IPS-20b (cell line): ENCODE results near the gene HECTD2.

ENCODE experiments used
- H3K27ac ChIP-seq: one replicate; pipeline ENCODE4 v1.5.1; 2013; ENCODE audit warnings: low read length
- H3K27me3 ChIP-seq: 2 replicates; pipeline ENCODE4 v1.6.1; 2013; ENCODE audit warnings: mild to moderate bottlenecking, low read length, inconsistent platforms; ENCODE audit not compliant: insufficient read depth
- H3K36me3 ChIP-seq: 2 replicates; pipeline ENCODE4 v1.6.1; 2013; ENCODE audit warnings: low read depth, mild to moderate bottlenecking, inconsistent platforms, low read length, moderate library complexity; ENCODE audit not compliant: insufficient read depth
- H3K4me1 ChIP-seq: 2 replicates; pipeline ENCODE4 v1.6.1; 2013; ENCODE audit warnings: mild to moderate bottlenecking, control low read depth, inconsistent platforms, low read length, moderate library complexity; ENCODE audit not compliant: insufficient read depth
- H3K4me3 ChIP-seq: 2 replicates; pipeline ENCODE4 v1.5.1; 2013; ENCODE audit warnings: mild to moderate bottlenecking, low read length, inconsistent platforms
- H3K9ac ChIP-seq: 2 replicates; pipeline ENCODE4 v1.6.1; 2013; ENCODE audit warnings: low read depth, mild to moderate bottlenecking, inconsistent platforms, low read length, moderate library complexity
- H3K9me3 ChIP-seq: 2 replicates; pipeline ENCODE4 v1.6.1; 2013; ENCODE audit warnings: mild to moderate bottlenecking, low read depth, low read length, inconsistent platforms; ENCODE audit not compliant: insufficient read depth

The HECTD2 gene

GRCh38 chr10:91479583-91479982, 69.4 kb downstream of the HECTD2 start:
- Histone ChIP-seq H3K27me3 (no peaks in the 10 kb centered on the region), H3K27ac (no peak overlapping the region), H3K4me1 (no peaks in the 10 kb centered on the region), H3K4me3 (no peak overlapping the region), H3K9ac (no peak overlapping the region), H3K9me3 (no peaks in the 10 kb centered on the region), H3K36me3 (no peaks in the 10 kb centered on the region)

- Histone ChIP-seq H3K27ac (no peak overlapping the region), H3K27me3 (no peaks in the 10 kb centered on the region), H3K9ac (no peak overlapping the region), H3K4me3 (no peak overlapping the region), H3K9me3 (no peaks in the 10 kb centered on the region), H3K36me3 (peaks cover 17% of the 10 kb centered on the region), H3K4me1 (no peaks in the 10 kb centered on the region)
These were observed 77.9 kb downstream of the HECTD2 start for GRCh38 chr10:91487911-91488582.

- H3K9ac ChIP-seq, result no peak overlapping the region
- no peaks in the 10 kb centered on the region for H3K27me3 ChIP-seq
- no peaks in the 10 kb centered on the region for H3K4me1 ChIP-seq
- H3K9me3 ChIP-seq, result no peaks in the 10 kb centered on the region
- no peak overlapping the region for H3K27ac ChIP-seq
- H3K36me3 ChIP-seq, result peaks cover 3% of the 10 kb centered on the region; the same call in 1 of the 2 replicates
- H3K4me3 ChIP-seq, result no peak overlapping the region
These were observed 83.2 kb downstream of the HECTD2 start for GRCh38 chr10:91493313-91493712.

- H3K27ac ChIP-seq, result no peak overlapping the region
- H3K36me3 ChIP-seq, result peaks cover 15% of the 10 kb centered on the region; the same call in 1 of the 2 replicates
- no peak overlapping the region for H3K4me3 ChIP-seq
- no peak overlapping the region for H3K9ac ChIP-seq
- no peaks in the 10 kb centered on the region for H3K4me1 ChIP-seq
- no peaks in the 10 kb centered on the region for H3K9me3 ChIP-seq
- no peaks in the 10 kb centered on the region for H3K27me3 ChIP-seq
These were observed 85.3 kb downstream of the HECTD2 start for GRCh38 chr10:91495402-91495801.

- no peaks in the 10 kb centered on the region for H3K4me1 ChIP-seq
- no peaks in the 10 kb centered on the region for H3K27me3 ChIP-seq
- H3K36me3 ChIP-seq, result peaks cover 19% of the 10 kb centered on the region; the same call in 1 of the 2 replicates
- H3K9ac ChIP-seq, result no peak overlapping the region
- H3K4me3 ChIP-seq, result no peak overlapping the region
- no peak overlapping the region for H3K27ac ChIP-seq
- H3K9me3 ChIP-seq, result no peaks in the 10 kb centered on the region
These were observed 85.9 kb downstream of the HECTD2 start for GRCh38 chr10:91496016-91496415.

GRCh38 chr10:91511549-91512330, 101.6 kb downstream of the HECTD2 start:
- H3K4me3 ChIP-seq, result no peak overlapping the region
- no peaks in the 10 kb centered on the region for H3K27me3 ChIP-seq
- H3K27ac ChIP-seq, result no peak overlapping the region
- no peaks in the 10 kb centered on the region for H3K4me1 ChIP-seq
- H3K9ac ChIP-seq, result no peak overlapping the region
- no peaks in the 10 kb centered on the region for H3K9me3 ChIP-seq
- peaks cover 14% of the 10 kb centered on the region; the same call in 1 of the 2 replicates for H3K36me3 ChIP-seq

- Histone ChIP-seq H3K9me3 (no peaks in the 10 kb centered on the region), H3K9ac (no peak overlapping the region), H3K36me3 (peaks cover 14% of the 10 kb centered on the region; the same call in 1 of the 2 replicates), H3K4me1 (no peaks in the 10 kb centered on the region), H3K4me3 (no peak overlapping the region), H3K27ac (no peak overlapping the region), H3K27me3 (no peaks in the 10 kb centered on the region)
These were observed 102.3 kb downstream of the HECTD2 start for GRCh38 chr10:91512458-91512857.

- Histone ChIP-seq H3K27ac (no peak overlapping the region), H3K9me3 (no peaks in the 10 kb centered on the region), H3K36me3 (peaks cover 14% of the 10 kb centered on the region; the same call in 1 of the 2 replicates), H3K4me1 (no peaks in the 10 kb centered on the region), H3K9ac (no peak overlapping the region), H3K4me3 (no peak overlapping the region), H3K27me3 (no peaks in the 10 kb centered on the region)
These were observed 103.7 kb downstream of the HECTD2 start for GRCh38 chr10:91513598-91514424.

GRCh38 chr10:91514787-91515186, 104.6 kb downstream of the HECTD2 start:
- Histone ChIP-seq H3K4me3 (no peak overlapping the region), H3K27ac (no peak overlapping the region), H3K9me3 (no peaks in the 10 kb centered on the region), H3K27me3 (no peaks in the 10 kb centered on the region), H3K9ac (no peak overlapping the region), H3K36me3 (peaks cover 14% of the 10 kb centered on the region; the same call in 1 of the 2 replicates), H3K4me1 (no peaks in the 10 kb centered on the region)

- no peak overlapping the region for H3K9ac ChIP-seq
- peaks cover 11% of the 10 kb centered on the region; the same call in 1 of the 2 replicates for H3K36me3 ChIP-seq
- H3K9me3 ChIP-seq, result no peaks in the 10 kb centered on the region
- no peak overlapping the region for H3K27ac ChIP-seq
- no peaks in the 10 kb centered on the region for H3K4me1 ChIP-seq
- H3K4me3 ChIP-seq, result no peak overlapping the region
- H3K27me3 ChIP-seq, result no peaks in the 10 kb centered on the region
These were observed 107.2 kb downstream of the HECTD2 start for GRCh38 chr10:91517394-91517793.

GRCh38 chr10:91519899-91520514, 109.9 kb downstream of the HECTD2 start:
- no peaks in the 10 kb centered on the region for H3K9me3 ChIP-seq
- no peak overlapping the region for H3K4me3 ChIP-seq
- no peaks in the 10 kb centered on the region for H3K36me3 ChIP-seq
- no peaks in the 10 kb centered on the region for H3K27me3 ChIP-seq
- H3K9ac ChIP-seq, result no peak overlapping the region
- no peak overlapping the region for H3K27ac ChIP-seq
- no peaks in the 10 kb centered on the region for H3K4me1 ChIP-seq
